Measurements from ENCODE around the gene ASIC4. TPM values are rescaled to one million over a fixed set of nuclear protein-coding genes. Genes with fewer than 3 reads are reported as not detected.

Gene ASIC4
- total and polyA plus RNA-seq, 9 of the 15 experiments (the other 6 are each of a cell fraction or from before 2014, with no cell fraction given) = 0.07 to 19.2 (median 4.8) TPM

GRCh38 chr2:219548990-219549389, 34.7 kb downstream of the ASIC4 start:
- 87% methylated on average over 14 of the region's 18 CpGs for WGBS (ENCODE audit: insufficient coverage, low coverage, missing lambda C conversion rate)
- FAIRE-seq (no peak), ATAC-seq (no peak), DNase-seq (ENCODE audit: extremely low read depth in 1 of 4, low spot score in 3 of 4) (no peak)
- Histone ChIP-seq H3K27ac (ENCODE audit: extremely low read depth, low read depth, low read length) (no peak overlapping the region), H3K9me3 (replicated peaks; ENCODE audit: control insufficient read depth, insufficient read depth, low read depth, low read length) (no peaks in the 10 kb centered on the region), H3K9me1 (ENCODE audit: control insufficient read depth, insufficient read depth, low read length) (no peaks in the 10 kb centered on the region), H3K36me3 (ENCODE audit: control insufficient read depth, insufficient read depth, low read length) (no peaks in the 10 kb centered on the region), H3K27me3 (ENCODE audit: control insufficient read depth in 2 of 2, insufficient read depth in 2 of 2, low read length in 2 of 2) (no peaks in the 10 kb centered on the region), H3K79me2 (ENCODE audit: control insufficient read depth, insufficient read depth, low read length) (no peaks in the 10 kb centered on the region), H2AFZ (ENCODE audit: low read depth, low read length) (no peak overlapping the region), H3K4me1 (replicated peaks in 1 of 2; ENCODE audit: control insufficient read depth in 2 of 2, insufficient read depth in 2 of 2, low read length in 2 of 2) (peaks cover 4 to 42% of the 10 kb centered on the region in 2 experiments; a peak in 3 of 5 replicates), H3K4me2 (ENCODE audit: insufficient read depth, low read length) (no peak overlapping the region), H4K20me1 (replicated peaks; ENCODE audit: control insufficient read depth, insufficient read depth, low read length) (no peaks in the 10 kb centered on the region), H3K4me3 (no peak overlapping the region), H3K9ac (ENCODE audit: insufficient read depth in 1 of 2, low read depth in 2 of 2, low read length in 2 of 2) (no peak overlapping the region)
- intact Hi-C loops (cut with micrococcal nuclease) = no loop called here
- in situ Hi-C loops (cut with MboI) = loop anchor here (10.0 kb wide), 1 partner anchor 146 kb away; no protein-coding TSS in a partner anchor
- ChIA-PET POLR2A (interaction anchor here (0.7 to 1.5 kb wide), 3 partner anchors 11 to 48 kb away, joined by 3 read pairs; partner anchors contain the start of gene STK11IP), CTCF (ENCODE audit: low intra/inter-chr PET ratio) (no interaction called here)
- no TSS peak for BruUV-seq (replicated peaks)
- TF ChIP-seq RBM22 (IDR thresholded peaks at IDR 0.05; ENCODE audit: low read depth, low read length, poor library complexity, severe bottlenecking) (no peak), GMEB1 (CRISPR knock-in tag; IDR thresholded peaks at IDR 0.05) (no peak), PKNOX1 (IDR thresholded peaks at IDR 0.05) (no peak), ZNF311 (CRISPR knock-in tag; IDR thresholded peaks at IDR 0.05) (no peak), DPF2 (IDR thresholded peaks at IDR 0.05) (no peak), ZNF561 (CRISPR knock-in tag; conservative IDR thresholded peaks at IDR 0.05) (no peak), E2F6 (IDR thresholded peaks at IDR 0.05; ENCODE audit: borderline replicate concordance in 1 of 2, extremely low read depth in 1 of 2, insufficient read depth in 1 of 2, insufficient read length in 1 of 2, low read depth in 1 of 2, low read length in 1 of 2, poor library complexity in 1 of 2, severe bottlenecking in 1 of 2) (no peak), RNF219 (CRISPR knock-in tag; IDR thresholded peaks at IDR 0.05) (no peak), KAT7 (CRISPR knock-in tag; IDR thresholded peaks at IDR 0.05; ENCODE audit: borderline replicate concordance) (no peak), MIER1 (IDR thresholded peaks at IDR 0.05; ENCODE audit: low read depth) (no peak)

Measured in K562 (cell line).